HepG2 (cell line): ENCODE measurements around the gene TSSK6. TPM values are rescaled to one million over a fixed set of nuclear protein-coding genes. Genes with fewer than 3 reads are reported as not detected.

Source experiments
- ATAC-seq: fragments of 200-7000 bp; cut with Tn5 transposase; 3 replicates; pipeline ENCODE4 v1.9.1; 2020; ENCODE audit warnings: mild to moderate bottlenecking, moderate library complexity
- BruUV-seq: library from RNA; stranded (reverse); fragments of 400-500 nt; replicated peaks from 2 replicates; lab custom pipeline; 2021; lab: Mats Ljungman, UMichigan
- CTCF ChIA-PET: fragments of 300-600 bp; formaldehyde crosslinking; extraction: SDS; loops from one replicate; lab custom pipeline; 2021; ENCODE audit warnings: low total read pairs, inconsistent platforms, low intra/inter-chr PET ratio; lab: Yijun Ruan, JAX
- POLR2A ChIA-PET: fragments of 350-600 bp; sonication (Branson Sonifier 250); formaldehyde crosslinking; loops from one replicate; lab custom pipeline; 2020; ENCODE audit warnings: antibody characterized with exemption, inconsistent platforms; lab: Yijun Ruan, JAX
- DNase-seq: peaks from one replicate; pipeline ENCODE4 v3.0.0-alpha.2; 2015; ENCODE audit warnings: low spot score
- FAIRE-seq: peaks from 3 replicates; lab custom pipeline; 2011; peaks lifted over from hg19 to GRCh38; lab: Jason Lieb, UNC
- H2AFZ ChIP-seq: one replicate; pipeline ENCODE4 v1.6.1; 2011; ENCODE audit warnings: low read length, inconsistent platforms
- H3K27ac ChIP-seq: fragments of 300-600 bp; 3 replicates; pipeline ENCODE4 v1.8.0; 2011; ENCODE audit warnings: mixed run types, mild to moderate bottlenecking, mixed read lengths, low read length, inconsistent platforms; ENCODE audit not compliant: insufficient read depth; ENCODE audit errors: extremely low read length
- H3K27me3 ChIP-seq, 2 experiments: fragments of 200-600 bp in 1 of 2; 2 replicates in 1 of 2; 3 replicates in 1 of 2; pipeline versions ENCODE4 v1.6.0 to v1.8.0; 2011; ENCODE audit warnings: low read length in 2 of 2, mild to moderate bottlenecking in 2 of 2, moderate library complexity in 2 of 2, inconsistent platforms in 1 of 2; ENCODE audit not compliant: insufficient read depth in 2 of 2, control insufficient read depth in 1 of 2
- H3K36me3 ChIP-seq, 2 experiments: fragments of 200-600 bp in 1 of 2; replicated peaks in 1 of 2; 2 replicates in 1 of 2; 3 replicates in 1 of 2; pipeline versions ENCODE4 v1.5.1 to v1.8.0; 2011; ENCODE audit warnings: low read length in 2 of 2, inconsistent platforms in 1 of 2; ENCODE audit not compliant: insufficient read depth in 2 of 2, control insufficient read depth in 1 of 2
- H3K4me1 ChIP-seq: 2 replicates; pipeline ENCODE4 v1.5.1; 2012; ENCODE audit warnings: low read length, inconsistent platforms; ENCODE audit not compliant: insufficient read depth
- H3K4me2 ChIP-seq: 2 replicates; pipeline ENCODE4 v1.6.0; 2011; ENCODE audit warnings: low read depth, low read length, inconsistent platforms
- H3K4me3 ChIP-seq, 3 experiments: fragments of 200-600 bp in 1 of 3; sonication (generic), shearing (Covaris generic) in 1 of 3; replicated peaks in 1 of 3; 2 replicates each; pipeline ENCODE4 v1.5.1; 2011 to 2016; ENCODE audit warnings: low read length in 3 of 3, inconsistent platforms in 2 of 3, low read depth in 2 of 3, mild to moderate bottlenecking in 2 of 3, control low read depth in 1 of 3, mixed read lengths in 1 of 3; ENCODE audit not compliant: insufficient read depth in 1 of 3
- H3K79me2 ChIP-seq: one replicate; pipeline ENCODE4 v1.6.1; 2011; ENCODE audit warnings: low read length, inconsistent platforms; ENCODE audit not compliant: insufficient read depth
- H3K9ac ChIP-seq: 2 replicates; pipeline ENCODE4 v1.6.0; 2011; ENCODE audit warnings: mild to moderate bottlenecking, low read depth, low read length, inconsistent platforms; ENCODE audit not compliant: insufficient read depth
- H3K9me3 ChIP-seq: 2 replicates; pipeline ENCODE4 v1.5.1; 2012; ENCODE audit warnings: mild to moderate bottlenecking, low read length
- H4K20me1 ChIP-seq: 2 replicates; pipeline ENCODE4 v1.6.0; 2011; ENCODE audit warnings: inconsistent platforms, mild to moderate bottlenecking, low read length, moderate library complexity; ENCODE audit not compliant: insufficient read depth
- HDAC6 ChIP-seq: fragments of 200-600 bp; sonication (generic); IDR thresholded peaks from 2 replicates; pipeline ENCODE4 v1.7.0; 2017; ENCODE audit warnings: mild to moderate bottlenecking, antibody characterized with exemption, low read length, low read depth
- NFYB ChIP-seq: sonication (generic); formaldehyde crosslinking; IDR thresholded peaks from 2 replicates; pipeline ENCODE4 v1.4.0; 2020; ENCODE audit warnings: missing genetic modification reagents
- SAFB2 ChIP-seq: sonication (generic); formaldehyde crosslinking; IDR thresholded peaks from 2 replicates; pipeline ENCODE4 v1.5.1; 2020; ENCODE audit warnings: missing genetic modification reagents, low read depth, mild to moderate bottlenecking, borderline replicate concordance
- SRF ChIP-seq: IDR thresholded peaks from 2 replicates; pipeline ENCODE4 v1.6.1; 2011; ENCODE audit warnings: mild to moderate bottlenecking, low read depth, low read length, moderate library complexity
- ZBTB26 ChIP-seq: IDR thresholded peaks from 2 replicates; pipeline ENCODE4 v1.6.1; 2016; ENCODE audit warnings: missing compliant biosample characterization, missing genetic modification reagents, borderline replicate concordance
- ZFP90 ChIP-seq: sonication (generic); formaldehyde crosslinking; IDR thresholded peaks from 2 replicates; pipeline ENCODE4 v1.8.0; 2022; ENCODE audit warnings: missing genetic modification reagents, mild to moderate bottlenecking, inconsistent platforms, borderline replicate concordance
- ZNF414 ChIP-seq: sonication (generic); formaldehyde crosslinking; IDR thresholded peaks from 2 replicates; pipeline ENCODE4 v1.5.0; 2020; ENCODE audit warnings: missing genetic modification reagents
- ZNF546 ChIP-seq: sonication (generic); formaldehyde crosslinking; conservative IDR thresholded peaks from 2 replicates; pipeline ENCODE4 v1.8.1; 2023; ENCODE audit warnings: mild to moderate bottlenecking, missing genetic modification reagents
- ZNF556 ChIP-seq: sonication (generic); formaldehyde crosslinking; IDR thresholded peaks from 2 replicates; pipeline ENCODE4 v1.4.0; 2020; ENCODE audit warnings: mild to moderate bottlenecking, missing genetic modification reagents, borderline replicate concordance
- ZNF557 ChIP-seq: sonication (generic); formaldehyde crosslinking; IDR thresholded peaks from 2 replicates; pipeline ENCODE4 v1.4.0; 2020; ENCODE audit warnings: missing genetic modification reagents
- ZNF670 ChIP-seq: sonication (generic); formaldehyde crosslinking; IDR thresholded peaks from 2 replicates; pipeline ENCODE4 v1.8.0; 2022; ENCODE audit warnings: mild to moderate bottlenecking, missing genetic modification reagents, borderline replicate concordance
- ZUFSP ChIP-seq: sonication (generic); formaldehyde crosslinking; IDR thresholded peaks from 2 replicates; pipeline ENCODE4 v1.9.0; 2021; ENCODE audit warnings: missing genetic modification reagents, mild to moderate bottlenecking, borderline replicate concordance
- WGBS: methylation state at CpG from one replicate; pipeline ENCODE4 v1.1.6; 2017; ENCODE audit warnings: low lambda C conversion rate; 5-methylcytosine and 5-hydroxymethylcytosine counted together
- in situ Hi-C: cut with HindIII; loops from 2 replicates; pipeline ENCODE4 v1.10.0; 2017; ENCODE audit warnings: low pct_unique_long_range_greater_than_20kb; ENCODE audit not compliant: extremely low pct_ligation_motif_present
- intact Hi-C: fragments of 100-400 bp; cut with micrococcal nuclease; formaldehyde crosslinking; loops from one replicate; pipeline ENCODE4 v1.10.0; 2022; ENCODE audit not compliant: unreplicated experiment
- polyA plus RNA-seq, 8 experiments: library from polyadenylated mRNA; depleted of rRNA in 3 of 8; stranded (reverse) in 7 of 8; unstranded in 1 of 8; fragments of >200 nt; fragmentation: Illumina TruSeq in 4 of 8; extraction: Trizol in 4 of 8; gene quantifications; 2 replicates each; pipeline versions ENCODE4 v1.2.1 to v1.2.3, GENCODE V29; 2011 to 2016; ENCODE audit warnings: low read depth in 4 of 8, missing spikeins in 1 of 8, mixed read lengths in 1 of 8; ENCODE audit not compliant: insufficient read depth in 1 of 8
- total RNA-seq, 5 experiments: library from RNA; depleted of rRNA; stranded (reverse); fragments of >200 nt; fragmentation: Illumina TruSeq; extraction: Trizol; gene quantifications; 2 replicates each; pipeline ENCODE4 v1.2.3, GENCODE V29; 2016; ENCODE audit warnings: low read depth in 1 of 5
- TF ChIP-seq, protein P1 (sequence below): sonication (generic); formaldehyde crosslinking; IDR thresholded peaks from 2 replicates; pipeline ENCODE4 v1.4.0; 2020; ENCODE audit warnings: missing genetic modification reagents

Gene TSSK6
- total and polyA plus RNA-seq, 2 of the 13 experiments (the other 11 are each of a cell fraction or from before 2014, with no cell fraction given) = 0.71 to 1.2 TPM

DNA sequence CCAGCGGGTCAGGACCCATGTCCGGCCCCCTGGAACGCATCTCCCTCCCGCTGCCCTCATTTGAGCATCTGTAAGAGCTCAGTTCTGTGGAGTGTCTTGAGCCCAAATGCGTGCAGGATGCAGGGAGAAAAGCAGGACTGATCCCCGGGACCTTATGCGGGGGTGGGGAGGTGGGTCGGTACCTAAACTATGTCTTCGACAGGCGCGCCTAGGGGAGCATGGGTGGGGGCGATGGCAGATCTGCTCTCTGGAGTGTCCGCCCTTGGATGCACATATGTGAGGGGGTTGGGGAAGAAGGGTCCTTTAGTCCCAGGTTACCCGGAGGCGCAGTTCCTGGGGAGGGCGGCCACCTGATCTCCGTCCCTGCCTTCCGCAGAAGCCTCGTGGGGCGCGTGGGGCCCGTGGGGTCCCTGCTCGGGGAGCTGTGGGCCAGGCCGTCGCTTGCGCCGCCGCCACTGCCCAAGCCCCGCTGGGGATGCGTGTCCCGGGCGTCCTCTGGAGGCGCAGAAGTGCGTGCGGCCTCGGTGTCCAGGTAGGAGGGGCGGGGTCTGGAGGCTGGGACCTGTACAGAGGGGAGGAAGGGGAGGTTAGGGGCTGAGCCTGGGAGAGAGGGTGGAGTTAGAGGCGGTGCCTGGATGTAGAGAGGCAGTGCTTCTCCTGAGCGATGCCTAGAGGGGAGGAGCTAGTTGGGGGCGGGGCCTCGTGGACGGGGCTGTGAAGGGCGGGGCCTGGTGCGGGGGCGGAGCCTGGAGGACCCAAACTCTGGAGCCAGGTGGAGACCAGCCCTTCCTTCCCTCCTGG lies 25.6 kb upstream of the TSSK6 start:
- peak; percentile 35 for ATAC-seq
- H2AFZ ChIP-seq = no peak overlapping the region

More for the DNA sequence above, 25.6 kb upstream of the TSSK6 start:
- H3K27me3 ChIP-seq = peaks cover 0 to 10% of the 10 kb centered on the region in 2 experiments; a peak in 1 of 5 replicates
- CTCF ChIA-PET = no interaction called here
- no peak overlapping the region; a peak in 1 of 6 replicates for H3K4me3 ChIP-seq
- no peak for DNase-seq
- H3K4me1 ChIP-seq = 0 out of 2 replicates have a peak, but pooled peaks cover 5% of the 10 kb centered on the region
- no peaks in the 10 kb centered on the region for H4K20me1 ChIP-seq
- H3K9me3 ChIP-seq = no peaks in the 10 kb centered on the region
- intact Hi-C loops = no loop called here
- POLR2A ChIA-PET = no interaction called here
- TF ChIP-seq, protein P1, sequence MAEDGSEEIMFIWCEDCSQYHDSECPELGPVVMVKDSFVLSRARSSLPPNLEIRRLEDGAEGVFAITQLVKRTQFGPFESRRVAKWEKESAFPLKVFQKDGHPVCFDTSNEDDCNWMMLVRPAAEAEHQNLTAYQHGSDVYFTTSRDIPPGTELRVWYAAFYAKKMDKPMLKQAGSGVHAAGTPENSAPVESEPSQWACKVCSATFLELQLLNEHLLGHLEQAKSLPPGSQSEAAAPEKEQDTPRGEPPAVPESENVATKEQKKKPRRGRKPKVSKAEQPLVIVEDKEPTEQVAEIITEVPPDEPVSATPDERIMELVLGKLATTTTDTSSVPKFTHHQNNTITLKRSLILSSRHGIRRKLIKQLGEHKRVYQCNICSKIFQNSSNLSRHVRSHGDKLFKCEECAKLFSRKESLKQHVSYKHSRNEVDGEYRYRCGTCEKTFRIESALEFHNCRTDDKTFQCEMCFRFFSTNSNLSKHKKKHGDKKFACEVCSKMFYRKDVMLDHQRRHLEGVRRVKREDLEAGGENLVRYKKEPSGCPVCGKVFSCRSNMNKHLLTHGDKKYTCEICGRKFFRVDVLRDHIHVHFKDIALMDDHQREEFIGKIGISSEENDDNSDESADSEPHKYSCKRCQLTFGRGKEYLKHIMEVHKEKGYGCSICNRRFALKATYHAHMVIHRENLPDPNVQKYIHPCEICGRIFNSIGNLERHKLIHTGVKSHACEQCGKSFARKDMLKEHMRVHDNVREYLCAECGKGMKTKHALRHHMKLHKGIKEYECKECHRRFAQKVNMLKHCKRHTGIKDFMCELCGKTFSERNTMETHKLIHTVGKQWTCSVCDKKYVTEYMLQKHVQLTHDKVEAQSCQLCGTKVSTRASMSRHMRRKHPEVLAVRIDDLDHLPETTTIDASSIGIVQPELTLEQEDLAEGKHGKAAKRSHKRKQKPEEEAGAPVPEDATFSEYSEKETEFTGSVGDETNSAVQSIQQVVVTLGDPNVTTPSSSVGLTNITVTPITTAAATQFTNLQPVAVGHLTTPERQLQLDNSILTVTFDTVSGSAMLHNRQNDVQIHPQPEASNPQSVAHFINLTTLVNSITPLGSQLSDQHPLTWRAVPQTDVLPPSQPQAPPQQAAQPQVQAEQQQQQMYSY (CRISPR knock-in tag) = no peak
- no peak for TF ChIP-seq ZNF414 (CRISPR knock-in tag)
- no peak for TF ChIP-seq SAFB2 (CRISPR knock-in tag)
- no peak for TF ChIP-seq ZBTB26
- TF ChIP-seq ZUFSP (CRISPR knock-in tag) = no peak
- no peak for TF ChIP-seq ZNF556 (CRISPR knock-in tag)
- no peak for TF ChIP-seq ZNF557 (CRISPR knock-in tag)
- TF ChIP-seq HDAC6 = no peak
- TF ChIP-seq ZNF546 (CRISPR knock-in tag) = no peak
- TF ChIP-seq NFYB (CRISPR knock-in tag) = no peak
- no peak for TF ChIP-seq ZFP90 (CRISPR knock-in tag)
- TF ChIP-seq ZNF670 = no peak
- no peak for TF ChIP-seq SRF
- no TSS peak for BruUV-seq
- no peaks in the 10 kb centered on the region for H3K36me3 ChIP-seq
- 49% methylated on average over 22 of the region's 45 CpGs for WGBS
- in situ Hi-C loops = loop anchor here (25.0 kb wide), 1 partner anchor 421 kb away; no protein-coding TSS in a partner anchor
- no peak overlapping the region for H3K27ac ChIP-seq
- no peak overlapping the region for H3K9ac ChIP-seq
- no peaks in the 10 kb centered on the region for H3K79me2 ChIP-seq
- no peak for FAIRE-seq
- H3K4me2 ChIP-seq = no peak overlapping the region
